MV-4-11 (cell line): ENCODE results near the gene CACNA1C.

ENCODE experiments used
- DNase-seq: peaks from one replicate; lab custom pipeline; 2025; lab: John Stamatoyannopoulos, UW

Gene CACNA1C

GRCh38 chr12:2322554-2323120, 269.9 kb downstream of the CACNA1C start:
- DNase-seq: no peak

- peak; percentile 29 for DNase-seq
These were observed 270.9 kb downstream of the CACNA1C start for GRCh38 chr12:2323532-2324255.

- DNase-seq: no peak
These were observed 271.6 kb downstream of the CACNA1C start for GRCh38 chr12:2324387-2324786.

- no peak for DNase-seq
These were observed 272.7 kb downstream of the CACNA1C start for GRCh38 chr12:2325519-2325918.

- DNase-seq: no peak
These were observed 273.7 kb downstream of the CACNA1C start for GRCh38 chr12:2326470-2326869.

GRCh38 chr12:2328661-2329060, 275.9 kb downstream of the CACNA1C start:
- no peak for DNase-seq

- DNase-seq: no peak
These were observed 276.9 kb downstream of the CACNA1C start for GRCh38 chr12:2329661-2330210.

GRCh38 chr12:2332236-2332635, 279.4 kb downstream of the CACNA1C start:
- no peak for DNase-seq

GRCh38 chr12:2332947-2333346, 280.2 kb downstream of the CACNA1C start:
- DNase-seq: no peak

GRCh38 chr12:2333491-2334195, 280.9 kb downstream of the CACNA1C start:
- DNase-seq: no peak

GRCh38 chr12:2334271-2334670, 281.5 kb downstream of the CACNA1C start:
- no peak for DNase-seq

- DNase-seq: no peak
These were observed 281.9 kb downstream of the CACNA1C start for GRCh38 chr12:2334689-2335088.

- DNase-seq: peak; percentile 28
These were observed 282.3 kb downstream of the CACNA1C start for GRCh38 chr12:2335109-2335508.

GRCh38 chr12:2335513-2335912, 282.7 kb downstream of the CACNA1C start:
- DNase-seq: no peak

GRCh38 chr12:2335916-2336315, 283.1 kb downstream of the CACNA1C start:
- DNase-seq: no peak

- DNase-seq: peak; percentile 96
These were observed 283.6 kb downstream of the CACNA1C start for GRCh38 chr12:2336409-2336829.

- no peak for DNase-seq
These were observed 284.5 kb downstream of the CACNA1C start for GRCh38 chr12:2337031-2338010.

- no peak for DNase-seq
These were observed 285.6 kb downstream of the CACNA1C start for GRCh38 chr12:2338381-2338780.

- no peak for DNase-seq
These were observed 286.2 kb downstream of the CACNA1C start for GRCh38 chr12:2338991-2339431.

GRCh38 chr12:2341051-2341751, 288.4 kb downstream of the CACNA1C start:
- no peak for DNase-seq

GRCh38 chr12:2341871-2342270, 289.1 kb downstream of the CACNA1C start:
- peak; percentile 90 for DNase-seq
